ENCODE measurements around the gene VDAC1. TPM values are rescaled to one million over a fixed set of nuclear protein-coding genes. Genes with fewer than 3 reads are reported as not detected.

Gene VDAC1
- total RNA-seq, 1 donor: 277 TPM

DNA sequence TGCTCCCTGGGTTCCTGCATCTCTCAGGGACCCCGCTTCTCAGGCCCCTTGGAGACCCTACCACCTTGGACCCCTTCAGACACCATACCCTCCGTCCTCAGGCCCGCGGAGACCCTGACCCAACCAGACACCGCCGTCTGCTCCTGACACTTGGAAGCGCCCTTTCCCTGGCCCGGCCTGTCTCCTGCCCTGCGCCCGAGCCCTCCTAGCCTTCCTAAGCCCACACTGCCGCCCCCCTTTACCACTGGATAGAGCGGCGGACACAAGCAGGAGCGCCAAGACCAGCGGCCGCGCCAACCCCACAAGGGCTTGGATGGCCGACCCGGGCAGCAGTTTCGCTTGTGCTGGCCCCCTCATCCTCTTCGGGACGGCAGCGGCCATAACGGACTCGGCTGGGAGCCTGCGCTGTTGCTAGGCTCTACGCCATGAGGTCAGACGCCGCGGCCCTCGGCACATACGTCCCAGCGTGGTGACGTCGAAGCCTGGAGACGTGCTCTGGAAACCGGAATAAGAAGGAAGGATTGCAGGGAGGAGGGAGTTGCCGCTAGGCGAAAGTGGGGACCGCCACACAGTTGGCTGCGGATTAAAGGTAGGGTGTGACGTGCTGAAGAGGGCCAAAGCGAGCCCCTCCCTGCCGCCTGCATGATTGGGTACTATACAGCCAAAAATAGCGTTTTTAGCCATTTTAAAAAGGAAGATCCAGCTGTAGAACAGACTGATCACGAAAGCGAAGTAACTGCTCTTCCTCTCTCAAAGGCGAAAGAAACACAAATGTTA is 36.4 kb downstream of the VDAC1 start, which contains the start of gene C5orf15:
Gene C5orf15 (minus strand): TSS at position 422 of the 777 bp plus-strand sequence. CDS start 41 bp downstream, at position 381.
- peak; percentile 97 for DNase-seq (ENCODE audit: low read depth)
- TF ChIP-seq CTCF (IDR thresholded peaks at IDR 0.05; ENCODE audit: insufficient read depth, low read length): peak; percentile 41
- H3K4me3 ChIP-seq (ENCODE audit: low read depth, low read length): peak within 1 kb of the TSS; percentile 95

- H3K4me3 ChIP-seq (ENCODE audit: low read depth, low read length): peak overlapping the region; percentile 95
- TF ChIP-seq CTCF (IDR thresholded peaks at IDR 0.05; ENCODE audit: insufficient read depth, low read length): no peak
- peak; percentile 50 for DNase-seq (ENCODE audit: low read depth)
Measured at GRCh38 chr5:133967698-133968203, 37.0 kb downstream of the VDAC1 start.

DNA sequence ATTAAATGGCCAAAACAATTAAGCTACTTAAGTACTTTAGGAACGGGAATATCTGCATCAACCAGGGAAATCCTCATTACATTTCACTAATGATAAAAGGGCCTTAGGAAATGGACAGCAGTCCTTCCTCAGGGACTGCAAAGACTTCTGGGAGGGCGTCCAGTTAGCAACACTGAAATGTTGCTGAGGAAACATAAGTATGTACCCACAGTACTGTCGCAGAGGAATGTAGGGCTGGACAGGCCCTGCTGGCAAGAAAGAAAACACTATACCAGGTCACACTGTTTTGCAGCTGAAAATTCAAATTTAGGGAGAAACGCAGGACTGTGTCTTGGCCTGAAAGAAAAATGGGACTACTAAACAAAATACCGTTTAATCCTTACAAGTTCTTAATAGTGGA is 37.7 kb downstream of the VDAC1 start:
- H3K4me3 ChIP-seq (ENCODE audit: low read depth, low read length): peak overlapping the region; percentile 95
- TF ChIP-seq CTCF (IDR thresholded peaks at IDR 0.05; ENCODE audit: insufficient read depth, low read length): no peak
- DNase-seq (ENCODE audit: low read depth): peak; percentile 28

GRCh38 chr5:133966090-133966489 is 38.7 kb downstream of the VDAC1 start:
- DNase-seq (ENCODE audit: low read depth): no peak
- no peak for TF ChIP-seq CTCF (IDR thresholded peaks at IDR 0.05; ENCODE audit: insufficient read depth, low read length)
- H3K4me3 ChIP-seq (ENCODE audit: low read depth, low read length): no peak overlapping the region

DNA sequence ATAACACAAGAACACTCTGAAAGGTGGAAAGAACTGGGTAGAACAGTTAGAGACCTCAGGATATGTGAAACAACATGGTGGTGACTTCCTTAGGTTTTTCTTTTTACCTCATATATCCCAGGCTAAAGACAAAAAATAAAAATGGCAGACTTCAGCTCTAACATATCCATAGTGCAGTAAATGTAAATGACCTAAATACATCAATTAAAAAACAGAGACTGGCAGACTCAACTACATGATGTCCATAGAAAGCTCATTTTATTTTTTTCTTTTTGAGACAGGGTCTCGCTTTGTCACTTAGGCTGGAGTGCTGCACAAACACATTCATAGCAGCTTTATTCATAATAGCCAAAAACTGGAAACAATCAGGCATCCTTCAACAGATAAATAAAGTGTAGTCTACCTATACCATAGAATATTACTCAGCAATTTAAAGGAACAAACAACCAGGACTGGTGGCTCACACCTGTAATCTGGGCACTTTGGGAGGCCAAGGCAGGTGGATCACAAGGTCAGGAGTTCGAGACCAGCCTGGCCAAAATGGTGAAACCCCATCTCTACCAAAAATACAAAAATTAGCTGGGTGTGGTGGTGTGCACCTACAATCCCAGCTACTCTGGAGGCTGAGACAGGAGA is 41.2 kb downstream of the VDAC1 start:
- DNase-seq (ENCODE audit: low read depth): no peak
- no peak for TF ChIP-seq CTCF (IDR thresholded peaks at IDR 0.05; ENCODE audit: insufficient read depth, low read length)
- no peak overlapping the region for H3K4me3 ChIP-seq (ENCODE audit: low read depth, low read length)

DNA sequence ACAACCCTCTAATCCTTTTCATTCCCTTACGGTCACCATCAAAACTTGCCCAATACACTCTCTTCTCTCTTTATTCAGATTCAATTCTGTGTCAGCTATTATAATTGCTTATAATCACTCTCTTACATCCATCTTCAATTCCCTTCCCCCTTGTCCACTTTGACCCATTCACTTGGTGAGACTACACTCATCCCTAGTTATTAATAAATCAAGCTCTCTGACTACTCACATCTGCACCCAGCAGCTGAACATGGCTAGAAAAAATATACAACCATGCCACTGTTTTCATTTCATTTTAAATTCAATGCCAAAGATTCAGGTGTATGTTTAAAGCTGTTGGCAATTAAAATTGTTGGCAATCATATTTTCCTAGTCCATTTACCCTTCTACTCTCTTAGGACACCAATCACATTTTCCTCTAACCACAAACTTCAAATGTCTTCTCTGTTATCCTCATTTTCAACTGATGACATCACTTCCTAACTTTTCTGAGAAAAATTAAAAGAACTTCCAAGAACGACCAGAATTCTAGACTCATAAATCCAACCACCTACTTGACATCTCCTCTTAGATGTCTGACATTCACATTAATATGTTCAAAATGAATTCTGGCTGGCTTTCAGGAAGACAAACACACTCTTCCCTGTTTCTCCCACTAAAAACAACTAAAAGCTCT is 41.8 kb downstream of the VDAC1 start:
- peak; percentile 55 for DNase-seq (ENCODE audit: low read depth)
- H3K4me3 ChIP-seq (ENCODE audit: low read depth, low read length): no peak overlapping the region
- no peak for TF ChIP-seq CTCF (IDR thresholded peaks at IDR 0.05; ENCODE audit: insufficient read depth, low read length)

Data from fibroblast of the aortic adventitia (primary cell).